ENCODE measurements around the gene MKNK1.

- TF ChIP-seq, protein P1, sequence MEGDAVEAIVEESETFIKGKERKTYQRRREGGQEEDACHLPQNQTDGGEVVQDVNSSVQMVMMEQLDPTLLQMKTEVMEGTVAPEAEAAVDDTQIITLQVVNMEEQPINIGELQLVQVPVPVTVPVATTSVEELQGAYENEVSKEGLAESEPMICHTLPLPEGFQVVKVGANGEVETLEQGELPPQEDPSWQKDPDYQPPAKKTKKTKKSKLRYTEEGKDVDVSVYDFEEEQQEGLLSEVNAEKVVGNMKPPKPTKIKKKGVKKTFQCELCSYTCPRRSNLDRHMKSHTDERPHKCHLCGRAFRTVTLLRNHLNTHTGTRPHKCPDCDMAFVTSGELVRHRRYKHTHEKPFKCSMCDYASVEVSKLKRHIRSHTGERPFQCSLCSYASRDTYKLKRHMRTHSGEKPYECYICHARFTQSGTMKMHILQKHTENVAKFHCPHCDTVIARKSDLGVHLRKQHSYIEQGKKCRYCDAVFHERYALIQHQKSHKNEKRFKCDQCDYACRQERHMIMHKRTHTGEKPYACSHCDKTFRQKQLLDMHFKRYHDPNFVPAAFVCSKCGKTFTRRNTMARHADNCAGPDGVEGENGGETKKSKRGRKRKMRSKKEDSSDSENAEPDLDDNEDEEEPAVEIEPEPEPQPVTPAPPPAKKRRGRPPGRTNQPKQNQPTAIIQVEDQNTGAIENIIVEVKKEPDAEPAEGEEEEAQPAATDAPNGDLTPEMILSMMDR (IDR thresholded peaks at IDR 0.05; ENCODE audit: insufficient read depth, low read length), result no peak
- TF ChIP-seq, protein P2, sequence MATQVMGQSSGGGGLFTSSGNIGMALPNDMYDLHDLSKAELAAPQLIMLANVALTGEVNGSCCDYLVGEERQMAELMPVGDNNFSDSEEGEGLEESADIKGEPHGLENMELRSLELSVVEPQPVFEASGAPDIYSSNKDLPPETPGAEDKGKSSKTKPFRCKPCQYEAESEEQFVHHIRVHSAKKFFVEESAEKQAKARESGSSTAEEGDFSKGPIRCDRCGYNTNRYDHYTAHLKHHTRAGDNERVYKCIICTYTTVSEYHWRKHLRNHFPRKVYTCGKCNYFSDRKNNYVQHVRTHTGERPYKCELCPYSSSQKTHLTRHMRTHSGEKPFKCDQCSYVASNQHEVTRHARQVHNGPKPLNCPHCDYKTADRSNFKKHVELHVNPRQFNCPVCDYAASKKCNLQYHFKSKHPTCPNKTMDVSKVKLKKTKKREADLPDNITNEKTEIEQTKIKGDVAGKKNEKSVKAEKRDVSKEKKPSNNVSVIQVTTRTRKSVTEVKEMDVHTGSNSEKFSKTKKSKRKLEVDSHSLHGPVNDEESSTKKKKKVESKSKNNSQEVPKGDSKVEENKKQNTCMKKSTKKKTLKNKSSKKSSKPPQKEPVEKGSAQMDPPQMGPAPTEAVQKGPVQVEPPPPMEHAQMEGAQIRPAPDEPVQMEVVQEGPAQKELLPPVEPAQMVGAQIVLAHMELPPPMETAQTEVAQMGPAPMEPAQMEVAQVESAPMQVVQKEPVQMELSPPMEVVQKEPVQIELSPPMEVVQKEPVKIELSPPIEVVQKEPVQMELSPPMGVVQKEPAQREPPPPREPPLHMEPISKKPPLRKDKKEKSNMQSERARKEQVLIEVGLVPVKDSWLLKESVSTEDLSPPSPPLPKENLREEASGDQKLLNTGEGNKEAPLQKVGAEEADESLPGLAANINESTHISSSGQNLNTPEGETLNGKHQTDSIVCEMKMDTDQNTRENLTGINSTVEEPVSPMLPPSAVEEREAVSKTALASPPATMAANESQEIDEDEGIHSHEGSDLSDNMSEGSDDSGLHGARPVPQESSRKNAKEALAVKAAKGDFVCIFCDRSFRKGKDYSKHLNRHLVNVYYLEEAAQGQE (IDR thresholded peaks at IDR 0.05; ENCODE audit: insufficient replicate concordance, low read depth), result no peak
- TF ChIP-seq POLR2AphosphoS5 (IDR thresholded peaks at IDR 0.05; ENCODE audit: low read depth), result no peak
These were observed 38.1 kb upstream of the MKNK1 start for GRCh38 chr1:46642115-46642680.

Data from HL-60 (cell line).